Measurements from ENCODE around the gene CLBA1.
"Not testable (repeated sequence)": the region's sequence is repeated elsewhere in the genome, so short reads cannot be mapped to it uniquely, and the experiment has no call there.

Gene CLBA1

GRCh38 chr14:105022276-105022670 lies 36.7 kb downstream of the CLBA1 start:
- no peak for DNase-seq (ENCODE audit: low read depth)
- TF ChIP-seq, protein P1, sequence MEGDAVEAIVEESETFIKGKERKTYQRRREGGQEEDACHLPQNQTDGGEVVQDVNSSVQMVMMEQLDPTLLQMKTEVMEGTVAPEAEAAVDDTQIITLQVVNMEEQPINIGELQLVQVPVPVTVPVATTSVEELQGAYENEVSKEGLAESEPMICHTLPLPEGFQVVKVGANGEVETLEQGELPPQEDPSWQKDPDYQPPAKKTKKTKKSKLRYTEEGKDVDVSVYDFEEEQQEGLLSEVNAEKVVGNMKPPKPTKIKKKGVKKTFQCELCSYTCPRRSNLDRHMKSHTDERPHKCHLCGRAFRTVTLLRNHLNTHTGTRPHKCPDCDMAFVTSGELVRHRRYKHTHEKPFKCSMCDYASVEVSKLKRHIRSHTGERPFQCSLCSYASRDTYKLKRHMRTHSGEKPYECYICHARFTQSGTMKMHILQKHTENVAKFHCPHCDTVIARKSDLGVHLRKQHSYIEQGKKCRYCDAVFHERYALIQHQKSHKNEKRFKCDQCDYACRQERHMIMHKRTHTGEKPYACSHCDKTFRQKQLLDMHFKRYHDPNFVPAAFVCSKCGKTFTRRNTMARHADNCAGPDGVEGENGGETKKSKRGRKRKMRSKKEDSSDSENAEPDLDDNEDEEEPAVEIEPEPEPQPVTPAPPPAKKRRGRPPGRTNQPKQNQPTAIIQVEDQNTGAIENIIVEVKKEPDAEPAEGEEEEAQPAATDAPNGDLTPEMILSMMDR (conservative IDR thresholded peaks at IDR 0.05; ENCODE audit: low read depth, low read length): no peak
- peak overlapping the region; percentile 67 for H3K4me3 ChIP-seq (ENCODE audit: low read length)

DNA sequence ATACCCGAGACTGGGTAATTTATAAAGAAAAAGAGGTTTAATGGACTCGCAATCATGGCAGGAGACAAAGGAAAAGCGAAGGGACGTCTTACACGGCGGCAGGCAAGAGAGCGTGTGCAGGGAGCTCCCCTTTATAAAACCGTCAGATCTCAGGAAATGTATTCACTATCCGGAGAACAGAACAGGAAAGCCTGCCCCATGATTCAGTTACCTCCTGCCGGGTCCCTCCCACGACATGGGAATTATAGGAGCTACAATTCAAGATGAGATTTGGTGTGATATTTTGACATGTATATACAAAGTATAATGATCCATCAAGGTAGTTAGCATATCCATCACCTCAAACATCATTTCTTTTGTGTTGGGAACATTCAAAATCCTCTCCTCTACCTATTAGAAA lies 37.6 kb downstream of the CLBA1 start:
- no peak for DNase-seq (ENCODE audit: low read depth)
- H3K4me3 ChIP-seq (ENCODE audit: low read length): no peak overlapping the region
- TF ChIP-seq, protein P1 (conservative IDR thresholded peaks at IDR 0.05; ENCODE audit: low read depth, low read length): no peak

GRCh38 chr14:105023791-105024480 lies 38.3 kb downstream of the CLBA1 start:
- TF ChIP-seq, protein P1 (conservative IDR thresholded peaks at IDR 0.05; ENCODE audit: low read depth, low read length): no peak
- DNase-seq (ENCODE audit: low read depth): no peak
- H3K4me3 ChIP-seq (ENCODE audit: low read length): no peak overlapping the region

GRCh38 chr14:105025429-105025828 lies 39.8 kb downstream of the CLBA1 start:
- DNase-seq (ENCODE audit: low read depth): no peak
- no peak overlapping the region for H3K4me3 ChIP-seq (ENCODE audit: low read length)
- TF ChIP-seq, protein P1 (conservative IDR thresholded peaks at IDR 0.05; ENCODE audit: low read depth, low read length): no peak

GRCh38 chr14:105026033-105026785 lies 40.6 kb downstream of the CLBA1 start:
- no peak overlapping the region for H3K4me3 ChIP-seq (ENCODE audit: low read length)
- TF ChIP-seq, protein P1 (conservative IDR thresholded peaks at IDR 0.05; ENCODE audit: low read depth, low read length): no peak
- no peak for DNase-seq (ENCODE audit: low read depth)

DNA sequence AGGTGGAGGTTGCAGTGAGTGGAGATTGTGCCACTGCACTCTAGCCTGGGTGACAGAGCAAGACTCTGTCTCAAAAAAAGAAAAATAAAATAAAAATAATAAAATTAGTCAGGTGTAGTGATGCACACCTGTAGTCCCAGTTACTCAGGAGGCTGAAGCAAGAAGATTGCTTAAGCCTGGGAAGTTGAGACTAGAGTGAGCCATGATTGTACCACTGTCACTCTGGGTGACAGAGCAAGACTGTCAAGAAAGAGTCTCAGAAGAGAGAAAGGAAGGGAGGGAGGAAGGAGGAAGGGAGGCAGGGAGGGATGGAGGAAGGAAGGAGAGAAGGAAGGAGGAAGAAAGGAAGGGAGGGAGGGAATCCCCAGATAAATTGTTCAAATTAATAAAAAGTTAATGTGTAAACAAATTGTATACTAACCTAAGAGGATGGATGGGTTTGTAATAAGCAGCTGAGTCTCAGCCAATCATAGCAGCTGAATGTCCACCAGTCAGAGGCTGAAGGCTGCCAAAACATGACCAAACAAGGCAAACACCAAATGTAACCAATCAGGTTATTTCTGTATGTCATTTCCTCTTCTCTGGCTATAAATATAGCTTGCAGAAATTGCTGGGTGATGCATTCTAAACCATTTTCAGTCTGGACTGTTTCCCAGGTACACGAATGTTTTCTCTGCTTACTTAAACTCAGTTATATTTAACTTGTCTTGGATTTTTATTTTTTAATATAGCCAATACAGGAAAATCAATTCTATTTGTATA lies 41.4 kb downstream of the CLBA1 start:
- H3K4me3 ChIP-seq (ENCODE audit: low read length): no peak overlapping the region
- DNase-seq (ENCODE audit: low read depth): no peak
- TF ChIP-seq, protein P1 (conservative IDR thresholded peaks at IDR 0.05; ENCODE audit: low read depth, low read length): no peak

DNA sequence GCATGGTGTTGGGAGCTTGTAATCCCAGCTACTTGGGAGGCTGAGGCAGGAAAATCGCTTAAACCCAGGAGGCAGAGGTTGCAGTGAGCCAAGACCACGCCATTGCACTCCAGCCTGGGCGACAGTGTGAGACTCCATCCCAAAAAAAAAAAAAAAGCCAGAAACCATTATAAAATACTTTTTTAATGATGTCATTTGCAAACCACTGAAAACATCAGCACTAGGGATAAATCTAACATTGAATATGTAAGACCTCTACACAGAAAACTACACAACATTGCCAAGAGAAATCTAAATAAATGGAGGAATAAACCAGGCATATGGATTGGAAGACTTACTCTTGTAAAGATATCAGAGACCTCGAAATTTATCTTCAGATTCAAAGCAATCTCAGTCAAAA lies 42.1 kb downstream of the CLBA1 start:
- not testable (repeated sequence) for DNase-seq (ENCODE audit: low read depth); H3K4me3 ChIP-seq (ENCODE audit: low read length)

All from retinal pigment epithelial cell (primary cell).